Smooth muscle cell (in vitro differentiated cells): ENCODE measurements around the gene WNT11. TPM values are rescaled to one million over a fixed set of nuclear protein-coding genes. Genes with fewer than 3 reads are reported as not detected.

ENCODE experiments used
- DNase-seq: peaks from one replicate; lab custom pipeline; 2025; ENCODE audit not compliant: unreplicated experiment; lab: John Stamatoyannopoulos, UW
- H2AFZ ChIP-seq: fragments of 200-600 bp; sonication (generic); 2 replicates; pipeline ENCODE4 v1.6.0; 2016; ENCODE audit warnings: antibody characterized with exemption, low read depth, mild to moderate bottlenecking
- H3F3A ChIP-seq: fragments of 200-600 bp; sonication (generic); 2 replicates; pipeline ENCODE4 v1.6.0; 2017; ENCODE audit warnings: antibody characterized with exemption, low read depth
- H3K27ac ChIP-seq: fragments of 200-600 bp; sonication (generic); 2 replicates; pipeline ENCODE4 v1.5.1; 2016; ENCODE audit warnings: low read depth, mild to moderate bottlenecking
- H3K27me3 ChIP-seq: fragments of 200-600 bp; sonication (generic); 2 replicates; pipeline ENCODE4 v1.6.1; 2016; ENCODE audit warnings: low read depth, mild to moderate bottlenecking
- H3K36me3 ChIP-seq: fragments of 200-600 bp; sonication (generic); 2 replicates; pipeline ENCODE4 v1.5.1; 2016; ENCODE audit warnings: low read depth
- H3K4me1 ChIP-seq: fragments of 200-600 bp; sonication (generic); 2 replicates; pipeline ENCODE4 v1.5.1; 2016; ENCODE audit warnings: low read depth
- H3K4me2 ChIP-seq: fragments of 200-600 bp; sonication (generic); 2 replicates; pipeline ENCODE4 v1.6.0; 2016; ENCODE audit warnings: mild to moderate bottlenecking
- H3K4me3 ChIP-seq: fragments of 200-600 bp; sonication (generic); 2 replicates; pipeline ENCODE4 v1.5.1; 2016; ENCODE audit warnings: mild to moderate bottlenecking
- H3K79me2 ChIP-seq: fragments of 200-600 bp; sonication (generic); 2 replicates; pipeline ENCODE4 v1.6.0; 2016; ENCODE audit warnings: low read depth, mild to moderate bottlenecking
- H3K9ac ChIP-seq: fragments of 200-600 bp; sonication (generic); 2 replicates; pipeline ENCODE4 v1.6.0; 2016; ENCODE audit warnings: low read depth
- H3K9me3 ChIP-seq: fragments of 200-600 bp; sonication (generic); replicated peaks from 2 replicates; pipeline ENCODE4 v1.5.1; 2016; ENCODE audit warnings: low read depth
- H4K20me1 ChIP-seq: fragments of 200-600 bp; sonication (generic); 2 replicates; pipeline ENCODE4 v1.6.0; 2016; ENCODE audit warnings: low read depth
- CTCF ChIP-seq: fragments of 200-600 bp; sonication (generic); IDR thresholded peaks from 2 replicates; pipeline ENCODE4 v1.5.1; 2017; ENCODE audit warnings: borderline replicate concordance, mild to moderate bottlenecking, antibody characterized with exemption; ENCODE audit not compliant: insufficient read depth, poor library complexity, severe bottlenecking
- WGBS: methylation state at CpG from one replicate; pipeline ENCODE4 v1.1.7; 2016; ENCODE audit warnings: low lambda C conversion rate; 5-methylcytosine and 5-hydroxymethylcytosine counted together
- polyA plus RNA-seq: library from polyadenylated mRNA; unstranded; fragments of >200 nt; fragmentation: Nextera tagmentation; extraction: Ambion mirVana; gene quantifications from 2 replicates; pipeline ENCODE4 v1.2.1, GENCODE V29; 2016
- total RNA-seq: library from RNA; depleted of rRNA; stranded (reverse); fragments of >200 nt; gene quantifications from 2 replicates; pipeline ENCODE4 v1.2.3, GENCODE V29; 2014

WNT11 gene
- total and polyA plus RNA-seq, 2 experiments from 2014 or later = 12.1 to 13.5 TPM

GRCh38 chr11:76188873-76189272 lies 17.4 kb downstream of the WNT11 start:
- WGBS = 89% methylated on average over 4 of the region's 4 CpGs

GRCh38 chr11:76186776-76187279 lies 19.5 kb downstream of the WNT11 start:
- Histone ChIP-seq H3K27me3 (no peaks in the 10 kb centered on the region), H3K9me3 (no peaks in the 10 kb centered on the region), H3K4me2 (no peak overlapping the region), H3K36me3 (no peaks in the 10 kb centered on the region), H3K27ac (no peak overlapping the region), H3K4me1 (peaks cover 14% of the 10 kb centered on the region), H3K79me2 (no peaks in the 10 kb centered on the region), H3K4me3 (no peak overlapping the region), H3K9ac (no peak overlapping the region), H2AFZ (no peak overlapping the region), H4K20me1 (no peaks in the 10 kb centered on the region), H3F3A (no peaks in the 10 kb centered on the region)
- WGBS = 90% methylated on average over 21 of the region's 21 CpGs
- no peak for TF ChIP-seq CTCF
- no peak for DNase-seq

More at GRCh38 chr11:76188873-76189272, 17.4 kb downstream of the WNT11 start:
- Histone ChIP-seq H3K79me2 (no peaks in the 10 kb centered on the region), H3K4me1 (peaks cover 14% of the 10 kb centered on the region), H3K4me2 (no peak overlapping the region), H3K27me3 (no peaks in the 10 kb centered on the region), H4K20me1 (no peaks in the 10 kb centered on the region), H3K9me3 (no peaks in the 10 kb centered on the region), H3F3A (no peaks in the 10 kb centered on the region), H3K4me3 (no peak overlapping the region), H3K9ac (no peak overlapping the region), H2AFZ (no peak overlapping the region), H3K27ac (no peak overlapping the region), H3K36me3 (no peaks in the 10 kb centered on the region)
- no peak for TF ChIP-seq CTCF
- no peak for DNase-seq

GRCh38 chr11:76185931-76186401 lies 20.3 kb downstream of the WNT11 start:
- Histone ChIP-seq H3K9ac (no peak overlapping the region), H3K79me2 (no peaks in the 10 kb centered on the region), H3K4me3 (no peak overlapping the region), H4K20me1 (no peaks in the 10 kb centered on the region), H3K4me2 (peak overlapping the region; percentile 21), H2AFZ (peak overlapping the region; percentile 86), H3K4me1 (peaks cover 14% of the 10 kb centered on the region), H3K27me3 (no peaks in the 10 kb centered on the region), H3K27ac (peak overlapping the region; percentile 70), H3F3A (no peaks in the 10 kb centered on the region), H3K36me3 (no peaks in the 10 kb centered on the region), H3K9me3 (no peaks in the 10 kb centered on the region)
- 31% methylated on average over 15 of the region's 15 CpGs for WGBS
- no peak for TF ChIP-seq CTCF
- DNase-seq = peak; percentile 21

- Histone ChIP-seq H3K27ac (peak overlapping the region; percentile 70), H3K9me3 (no peaks in the 10 kb centered on the region), H3K9ac (no peak overlapping the region), H2AFZ (peak overlapping the region; percentile 86), H3K4me1 (peaks cover 11% of the 10 kb centered on the region), H3K4me3 (no peak overlapping the region), H4K20me1 (no peaks in the 10 kb centered on the region), H3K79me2 (no peaks in the 10 kb centered on the region), H3K36me3 (no peaks in the 10 kb centered on the region), H3K4me2 (peak overlapping the region; percentile 21), H3F3A (no peaks in the 10 kb centered on the region), H3K27me3 (no peaks in the 10 kb centered on the region)
- WGBS = 74% methylated on average over 10 of the region's 10 CpGs
- DNase-seq = no peak
- no peak for TF ChIP-seq CTCF
Observed at GRCh38 chr11:76185511-76185910, 20.8 kb downstream of the WNT11 start.
